Measurements from ENCODE around the gene SCAMP3.
A peak's percentile ranks its signal among the peaks of the same experiment; 100 is the strongest.

The SCAMP3 gene

GRCh38 chr1:155285063-155285462, 22.9 kb upstream of the SCAMP3 start:
- DNase-seq, result no peak

DNA sequence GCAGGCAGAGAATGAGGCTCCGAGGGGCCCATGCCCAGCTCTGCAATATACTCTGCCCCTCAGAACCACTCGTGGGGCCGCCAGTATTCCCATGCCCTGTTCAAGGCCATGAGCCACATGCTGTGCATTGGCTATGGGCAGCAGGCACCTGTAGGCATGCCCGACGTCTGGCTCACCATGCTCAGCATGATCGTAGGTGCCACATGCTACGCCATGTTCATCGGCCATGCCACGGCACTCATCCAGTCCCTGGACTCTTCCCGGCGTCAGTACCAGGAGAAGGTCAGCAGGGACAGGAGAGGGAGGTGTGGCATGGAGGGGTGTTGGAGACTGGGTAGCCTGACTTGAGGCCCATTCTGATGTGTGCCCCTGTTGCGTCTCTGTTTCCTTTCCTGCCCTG, 22.3 kb upstream of the SCAMP3 start:
- no peak for DNase-seq

DNA sequence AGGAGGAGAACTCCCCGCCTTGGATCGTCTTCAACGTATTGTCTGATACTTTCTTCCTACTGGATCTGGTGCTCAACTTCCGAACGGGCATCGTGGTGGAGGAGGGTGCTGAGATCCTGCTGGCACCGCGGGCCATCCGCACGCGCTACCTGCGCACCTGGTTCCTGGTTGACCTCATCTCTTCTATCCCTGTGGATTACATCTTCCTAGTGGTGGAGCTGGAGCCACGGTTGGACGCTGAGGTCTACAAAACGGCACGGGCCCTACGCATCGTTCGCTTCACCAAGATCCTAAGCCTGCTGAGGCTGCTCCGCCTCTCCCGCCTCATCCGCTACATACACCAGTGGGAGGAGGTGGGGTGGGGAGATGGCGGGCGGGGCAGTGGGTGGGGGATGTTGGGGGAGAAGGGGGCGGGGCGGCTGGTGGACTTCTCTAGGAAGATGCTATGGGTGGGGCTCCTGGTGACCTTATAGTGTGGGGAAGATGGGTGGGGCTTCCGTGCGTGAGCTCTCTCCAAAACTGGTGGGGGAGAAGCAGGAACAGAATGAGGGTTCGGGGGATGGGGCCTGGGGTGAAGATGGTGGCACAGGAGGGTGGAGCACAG, 20.4 kb upstream of the SCAMP3 start:
- DNase-seq, result no peak

DNA sequence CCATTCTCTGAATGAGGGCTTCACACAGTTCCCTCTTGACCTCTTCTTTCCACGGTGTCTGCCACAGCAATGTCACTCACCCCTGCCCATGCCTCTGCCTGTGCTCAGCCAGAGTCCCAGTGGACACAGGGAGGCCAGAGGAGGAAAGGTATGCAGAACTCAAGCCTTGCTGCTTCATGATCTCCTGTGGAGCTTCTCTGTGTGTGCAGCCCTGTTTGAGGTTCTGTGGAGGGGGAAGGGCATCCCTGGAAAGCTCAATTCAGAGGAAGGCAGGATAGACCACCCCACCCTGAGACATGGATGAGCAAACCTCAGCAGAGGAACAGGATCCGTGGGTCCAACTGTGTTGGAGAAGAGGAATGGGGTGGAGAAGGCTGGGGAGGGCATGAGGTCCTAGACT, 17.1 kb upstream of the SCAMP3 start:
- no peak for DNase-seq

DNA sequence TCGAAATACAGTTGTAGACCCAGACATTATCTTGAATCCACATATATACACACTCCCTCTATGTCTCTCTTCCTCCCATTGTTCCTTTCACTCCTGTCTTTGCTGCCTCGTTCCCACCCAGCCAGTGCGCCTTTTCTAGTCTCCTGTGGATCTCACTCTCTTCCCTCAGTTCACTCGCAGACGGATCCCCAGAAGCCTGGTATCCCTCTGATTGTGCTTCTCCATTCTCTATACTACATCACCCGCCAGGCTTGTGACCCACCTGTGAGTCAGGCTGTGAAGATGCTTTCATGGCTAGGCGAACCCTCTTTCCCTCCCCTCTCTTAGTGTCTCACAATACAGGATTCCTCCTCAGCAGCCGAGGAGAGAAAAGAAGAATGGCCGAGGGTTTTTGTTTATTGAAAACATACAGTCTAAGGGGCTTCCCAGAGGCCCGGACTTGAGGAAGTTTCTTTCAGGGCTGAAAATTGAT, 16.6 kb upstream of the SCAMP3 start:
- DNase-seq, result no peak

GRCh38 chr1:155277902-155278688, 15.9 kb upstream of the SCAMP3 start:
- peak; percentile 59 for DNase-seq

DNA sequence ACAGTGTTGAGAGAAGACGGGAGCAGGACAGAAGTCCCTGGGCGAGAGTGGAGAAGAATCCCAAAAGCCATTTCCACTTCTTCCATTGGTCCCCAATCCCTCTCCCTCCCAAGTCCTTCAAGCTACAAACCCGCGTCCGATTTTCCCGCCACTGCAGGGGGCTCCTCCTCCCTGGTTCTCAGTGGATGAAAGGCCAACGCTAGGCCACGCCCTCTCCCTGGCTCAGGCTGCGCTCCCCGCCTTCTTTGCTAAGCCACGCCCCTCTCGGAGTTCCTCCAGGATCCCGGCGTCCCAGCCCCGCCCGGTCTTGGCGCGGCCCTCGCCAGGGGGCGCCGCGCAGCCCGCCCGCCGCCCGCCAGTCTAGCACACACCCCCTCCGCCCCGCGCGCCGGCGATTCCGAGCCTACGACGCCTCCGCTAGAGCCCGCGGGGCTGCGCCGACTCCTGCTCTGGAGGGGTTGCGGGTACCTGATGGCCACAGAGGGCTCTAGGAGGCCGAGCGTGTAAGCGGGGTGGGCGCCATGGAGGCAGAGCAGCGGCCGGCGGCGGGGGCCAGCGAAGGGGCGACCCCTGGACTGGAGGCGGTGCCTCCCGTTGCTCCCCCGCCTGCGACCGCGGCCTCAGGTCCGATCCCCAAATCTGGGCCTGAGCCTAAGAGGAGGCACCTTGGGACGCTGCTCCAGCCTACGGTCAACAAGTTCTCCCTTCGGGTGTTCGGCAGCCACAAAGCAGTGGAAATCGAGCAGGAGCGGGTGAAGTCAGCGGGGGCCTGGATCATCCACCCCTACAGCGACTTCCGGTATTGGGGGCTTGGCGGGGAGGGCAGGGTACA, 15.1 kb upstream of the SCAMP3 start, which contains the start of gene HCN3:
Gene HCN3 (plus strand): TSS at position 394 of the 832 bp plus-strand sequence. CDS start 128 bp downstream, at position 522.
- DNase-seq, result peak; percentile 96

- DNase-seq, result peak; percentile 95
Observed at GRCh38 chr1:155273343-155274245, 11.4 kb upstream of the SCAMP3 start, which contains the start of gene CLK2. Gene CLK2 (minus strand): TSS chr1:155273504. CDS start chr1:155270977, 2,527 bp downstream.

- peak; percentile 65 for DNase-seq
Observed at GRCh38 chr1:155272466-155273342, 10.5 kb upstream of the SCAMP3 start.

DNA sequence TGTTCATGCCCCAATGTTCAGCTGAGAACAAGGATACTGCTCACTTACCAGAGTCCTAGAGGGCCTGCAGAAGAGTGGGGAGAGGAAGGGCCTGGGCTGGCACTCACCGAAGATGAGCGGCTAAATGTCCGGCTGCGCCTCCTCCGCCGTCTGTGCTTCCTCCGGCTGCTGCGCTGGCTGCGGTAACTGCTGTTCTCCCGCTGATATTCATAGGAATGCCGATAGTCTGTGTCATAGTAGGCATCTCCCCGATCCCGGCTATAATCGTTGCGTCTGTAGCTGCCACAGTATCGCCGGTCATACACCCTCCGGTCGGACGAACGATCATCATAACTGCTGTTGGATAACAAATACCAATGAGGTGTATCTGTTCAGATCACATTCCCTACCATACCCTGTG, 7.2 kb upstream of the SCAMP3 start:
- DNase-seq, result no peak

- no peak for DNase-seq
Observed at GRCh38 chr1:155268630-155269029, 6.5 kb upstream of the SCAMP3 start.

GRCh38 chr1:155267373-155267772, 5.2 kb upstream of the SCAMP3 start:
- DNase-seq, result no peak

GRCh38 chr1:155266553-155266952, 4.4 kb upstream of the SCAMP3 start:
- DNase-seq, result no peak

DNA sequence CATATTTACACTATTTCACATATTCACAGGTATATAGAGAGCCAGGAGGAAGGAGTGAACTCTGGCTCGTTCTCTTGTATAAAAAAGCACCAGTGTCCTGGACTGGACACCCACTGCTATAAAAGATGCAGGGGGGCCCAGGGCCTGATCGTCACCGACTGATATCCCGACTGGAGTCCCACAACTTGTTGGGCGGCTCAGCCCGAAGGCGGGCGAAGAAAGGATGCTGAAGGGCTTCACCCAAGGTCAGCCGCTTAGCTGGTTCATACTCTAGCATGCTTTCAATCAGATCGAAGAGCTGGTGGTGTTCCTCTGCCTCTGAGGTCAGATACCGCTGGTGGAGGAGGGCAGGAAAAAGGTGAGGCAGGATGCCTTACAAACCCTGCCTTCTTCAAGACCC, 907 bp upstream of the SCAMP3 start:
- DNase-seq, result no peak

DNA sequence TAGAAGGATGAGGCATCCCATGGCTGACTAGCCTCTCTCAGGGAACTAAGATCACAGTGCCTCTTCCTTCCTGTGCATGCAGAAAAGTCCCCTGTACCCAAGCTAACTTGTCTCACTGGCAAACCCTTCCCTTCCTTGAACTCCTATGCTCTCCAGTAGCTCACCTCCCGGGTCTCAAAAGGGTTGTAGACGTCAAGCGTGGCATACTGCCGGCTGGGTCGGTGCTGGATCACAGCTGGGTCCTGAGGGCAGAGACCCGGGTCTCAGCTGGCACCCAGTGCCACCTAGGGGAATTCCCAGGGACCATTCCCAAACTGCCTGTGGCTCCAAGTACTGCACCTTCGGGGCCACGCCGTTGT, 688 bp downstream of the SCAMP3 start:
- no peak for DNase-seq

- no peak for DNase-seq
Observed at GRCh38 chr1:155260276-155260675, 1.9 kb downstream of the SCAMP3 start.

GRCh38 chr1:155256058-155256852, 5.9 kb downstream of the SCAMP3 start:
- DNase-seq, result no peak

GRCh38 chr1:155255243-155256007, 6.7 kb downstream of the SCAMP3 start, which contains the start of gene ENTREP3:
Gene ENTREP3 (minus strand): TSS chr1:155255483. CDS start chr1:155254877, 606 bp downstream.
- peak; percentile 72 for DNase-seq

DNA sequence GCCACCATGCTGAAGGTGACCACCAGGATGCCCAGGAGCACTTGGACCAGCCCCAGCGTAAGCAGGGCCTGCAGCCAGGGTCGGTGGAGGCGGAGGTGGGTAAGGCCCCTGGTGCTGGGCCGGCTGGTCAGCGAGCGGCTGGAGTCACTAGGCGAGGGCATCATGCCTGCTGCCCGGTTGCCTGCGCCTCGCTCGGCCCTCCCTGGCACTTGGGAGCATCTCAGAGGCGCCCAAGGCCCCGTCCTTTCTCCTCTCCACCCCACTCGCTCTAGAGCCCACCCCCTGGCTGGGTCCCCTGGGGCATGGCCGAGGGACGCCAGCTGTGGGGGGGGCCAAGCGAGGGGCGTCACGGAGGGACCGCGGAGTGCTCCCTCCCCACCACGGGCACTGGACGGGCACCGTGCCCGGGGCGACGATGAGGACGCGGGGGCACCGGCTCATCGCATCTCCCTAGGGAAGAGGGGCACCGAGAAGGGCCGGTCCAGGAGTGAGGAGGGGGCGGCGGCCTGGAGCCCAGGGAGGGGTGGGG, 7.4 kb downstream of the SCAMP3 start:
- no peak for DNase-seq
